ENCODE results near the gene ANKRD39.

GRCh38 chr2:96859099-96859649 is 1.4 kb upstream of the ANKRD39 start:
- no peak for TF ChIP-seq POLR2A (IDR thresholded peaks at IDR 0.05)
- TF ChIP-seq, protein P1, sequence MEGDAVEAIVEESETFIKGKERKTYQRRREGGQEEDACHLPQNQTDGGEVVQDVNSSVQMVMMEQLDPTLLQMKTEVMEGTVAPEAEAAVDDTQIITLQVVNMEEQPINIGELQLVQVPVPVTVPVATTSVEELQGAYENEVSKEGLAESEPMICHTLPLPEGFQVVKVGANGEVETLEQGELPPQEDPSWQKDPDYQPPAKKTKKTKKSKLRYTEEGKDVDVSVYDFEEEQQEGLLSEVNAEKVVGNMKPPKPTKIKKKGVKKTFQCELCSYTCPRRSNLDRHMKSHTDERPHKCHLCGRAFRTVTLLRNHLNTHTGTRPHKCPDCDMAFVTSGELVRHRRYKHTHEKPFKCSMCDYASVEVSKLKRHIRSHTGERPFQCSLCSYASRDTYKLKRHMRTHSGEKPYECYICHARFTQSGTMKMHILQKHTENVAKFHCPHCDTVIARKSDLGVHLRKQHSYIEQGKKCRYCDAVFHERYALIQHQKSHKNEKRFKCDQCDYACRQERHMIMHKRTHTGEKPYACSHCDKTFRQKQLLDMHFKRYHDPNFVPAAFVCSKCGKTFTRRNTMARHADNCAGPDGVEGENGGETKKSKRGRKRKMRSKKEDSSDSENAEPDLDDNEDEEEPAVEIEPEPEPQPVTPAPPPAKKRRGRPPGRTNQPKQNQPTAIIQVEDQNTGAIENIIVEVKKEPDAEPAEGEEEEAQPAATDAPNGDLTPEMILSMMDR (IDR thresholded peaks at IDR 0.05), result no peak

Data from Peyer's patch (tissue), 4 donors.